ENCODE data around the gene TCF12. TPM values are rescaled to one million over a fixed set of nuclear protein-coding genes. Genes with fewer than 3 reads are reported as not detected.
A peak's percentile ranks its signal among the peaks of the same experiment; 100 is the strongest.

Gene TCF12
- polyA plus RNA-seq, 1 donor (not counting 4 experiments of a cell fraction or from before 2014, with no cell fraction given) = 48.3 TPM

DNA sequence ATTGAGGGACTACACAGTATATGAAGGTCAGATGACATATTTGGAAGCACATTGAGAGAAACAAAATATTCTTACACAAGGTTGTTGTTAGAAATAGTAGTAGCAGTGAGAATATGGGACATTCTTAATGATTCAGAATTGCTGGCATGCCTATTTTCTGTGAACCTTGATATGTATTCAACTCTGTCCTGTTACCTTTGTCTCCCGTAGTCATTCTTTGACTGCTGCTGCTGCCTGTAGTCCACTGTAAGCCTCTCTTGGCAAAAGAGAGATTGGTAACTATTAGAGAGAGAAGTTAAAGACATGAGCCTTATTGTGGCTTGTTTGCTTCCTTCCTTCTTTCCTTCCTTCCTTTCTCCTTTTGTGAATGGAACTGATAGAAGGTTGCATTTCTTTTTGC lies 64.5 kb downstream of the TCF12 start:
- no peak for TF ChIP-seq EZH2 (IDR thresholded peaks at IDR 0.05; ENCODE audit: low read length)
- TF ChIP-seq, protein P1, sequence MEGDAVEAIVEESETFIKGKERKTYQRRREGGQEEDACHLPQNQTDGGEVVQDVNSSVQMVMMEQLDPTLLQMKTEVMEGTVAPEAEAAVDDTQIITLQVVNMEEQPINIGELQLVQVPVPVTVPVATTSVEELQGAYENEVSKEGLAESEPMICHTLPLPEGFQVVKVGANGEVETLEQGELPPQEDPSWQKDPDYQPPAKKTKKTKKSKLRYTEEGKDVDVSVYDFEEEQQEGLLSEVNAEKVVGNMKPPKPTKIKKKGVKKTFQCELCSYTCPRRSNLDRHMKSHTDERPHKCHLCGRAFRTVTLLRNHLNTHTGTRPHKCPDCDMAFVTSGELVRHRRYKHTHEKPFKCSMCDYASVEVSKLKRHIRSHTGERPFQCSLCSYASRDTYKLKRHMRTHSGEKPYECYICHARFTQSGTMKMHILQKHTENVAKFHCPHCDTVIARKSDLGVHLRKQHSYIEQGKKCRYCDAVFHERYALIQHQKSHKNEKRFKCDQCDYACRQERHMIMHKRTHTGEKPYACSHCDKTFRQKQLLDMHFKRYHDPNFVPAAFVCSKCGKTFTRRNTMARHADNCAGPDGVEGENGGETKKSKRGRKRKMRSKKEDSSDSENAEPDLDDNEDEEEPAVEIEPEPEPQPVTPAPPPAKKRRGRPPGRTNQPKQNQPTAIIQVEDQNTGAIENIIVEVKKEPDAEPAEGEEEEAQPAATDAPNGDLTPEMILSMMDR (optimal IDR thresholded peaks at IDR 0.05 in 1 of 3, IDR thresholded peaks at IDR 0.05 in 1 of 3, conservative IDR thresholded peaks at IDR 0.05 in 1 of 3; ENCODE audit: extremely low read depth in 1 of 3, insufficient read depth in 2 of 3, low read length in 3 of 3) = no peak
- Histone ChIP-seq H3K9me3 (ENCODE audit: control insufficient read depth, low read depth, low read length) (no peaks in the 10 kb centered on the region), H3K4me3 (ENCODE audit: control insufficient read depth in 2 of 3, extremely low read depth in 1 of 3, insufficient read depth in 2 of 3, low read depth in 1 of 3, low read length in 3 of 3) (no peak overlapping the region), H2AFZ (ENCODE audit: control insufficient read depth, low read length) (no peak overlapping the region), H3K27me3 (ENCODE audit: control insufficient read depth, extremely low read depth, insufficient read depth, low read length) (no peaks in the 10 kb centered on the region), H3K4me2 (ENCODE audit: control insufficient read depth, extremely low read depth, insufficient read depth, low read depth, low read length) (no peak overlapping the region), H3K9ac (ENCODE audit: control insufficient read depth, extremely low read depth, insufficient read depth, low read length) (no peak overlapping the region), H3K27ac (ENCODE audit: control insufficient read depth, insufficient read depth, low read length) (no peak overlapping the region), H4K20me1 (ENCODE audit: control insufficient read depth, extremely low read depth, insufficient read depth, low read length) (no peaks in the 10 kb centered on the region), H3K9me1 (ENCODE audit: control insufficient read depth, extremely low read depth, insufficient read depth, low read length) (no peaks in the 10 kb centered on the region), H3K79me2 (ENCODE audit: control insufficient read depth, insufficient read depth, low read length) (peaks cover 76% of the 10 kb centered on the region), H3K36me3 (ENCODE audit: control insufficient read depth in 2 of 2, extremely low read depth in 1 of 2, insufficient read depth in 2 of 2, low read length in 2 of 2) (no peaks in the 10 kb centered on the region), H3K4me1 (ENCODE audit: control insufficient read depth, extremely low read depth, insufficient read depth, low read length) (peaks cover 33% of the 10 kb centered on the region)
- DNase-seq (ENCODE audit: low read depth, low spot score) (no peak), FAIRE-seq (no peak)
- dilution Hi-C loops (cut with MboI; ENCODE audit: extremely low pct_ligation_motif_present, low sequenced_read_pairs) = no loop called here

DNA sequence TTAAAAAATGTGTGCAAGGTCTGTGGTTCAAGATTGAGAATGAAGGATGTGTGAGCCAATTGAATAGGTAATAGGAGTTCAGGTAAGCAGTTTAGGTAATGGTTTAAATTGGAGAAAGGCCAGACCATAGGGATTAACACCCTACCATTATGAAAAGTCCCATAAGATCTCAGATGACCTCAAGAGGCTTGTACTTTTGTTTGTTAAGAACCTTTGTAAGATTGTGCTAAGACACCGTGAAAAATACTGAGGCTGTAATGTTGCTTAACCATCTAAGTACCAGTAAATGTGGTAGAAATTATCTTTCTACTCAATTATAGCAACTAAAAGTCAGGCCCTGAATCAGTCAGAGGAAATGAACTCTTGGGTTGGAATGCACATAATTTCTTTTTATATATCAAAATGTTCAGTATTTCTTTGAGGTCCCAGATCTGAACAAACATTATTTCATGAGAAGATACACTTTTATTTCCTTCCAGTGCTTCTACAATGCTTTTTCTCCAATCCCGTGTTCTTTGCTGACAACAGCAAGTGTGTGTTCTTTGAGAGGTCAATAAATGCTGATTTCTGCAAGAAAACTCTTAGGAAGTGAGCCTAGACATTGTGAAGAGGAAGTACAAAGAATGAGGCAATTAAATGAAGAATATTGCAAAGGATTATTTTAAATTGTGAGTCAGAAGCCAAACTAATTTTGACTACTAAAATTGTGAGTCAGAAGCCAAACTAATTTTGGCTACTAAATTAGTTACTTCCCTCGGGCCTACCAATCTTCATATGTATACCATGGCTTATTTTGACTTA lies 66.4 kb downstream of the TCF12 start:
- no peak for FAIRE-seq
- H3K4me1 ChIP-seq (ENCODE audit: control insufficient read depth, extremely low read depth, insufficient read depth, low read length) = peaks cover 22% of the 10 kb centered on the region
- peak overlapping the region; percentile 59 for H3K27ac ChIP-seq (ENCODE audit: control insufficient read depth, insufficient read depth, low read length)
- no peaks in the 10 kb centered on the region for H3K9me3 ChIP-seq (ENCODE audit: control insufficient read depth, low read depth, low read length)
- dilution Hi-C loops (cut with MboI; ENCODE audit: extremely low pct_ligation_motif_present, low sequenced_read_pairs) = no loop called here
- H2AFZ ChIP-seq (ENCODE audit: control insufficient read depth, low read length) = no peak overlapping the region
- no peak overlapping the region for H3K4me3 ChIP-seq (ENCODE audit: control insufficient read depth in 2 of 3, extremely low read depth in 1 of 3, insufficient read depth in 2 of 3, low read depth in 1 of 3, low read length in 3 of 3)
- no peak overlapping the region for H3K9ac ChIP-seq (ENCODE audit: control insufficient read depth, extremely low read depth, insufficient read depth, low read length)
- H3K79me2 ChIP-seq (ENCODE audit: control insufficient read depth, insufficient read depth, low read length) = peaks cover 80% of the 10 kb centered on the region
- H4K20me1 ChIP-seq (ENCODE audit: control insufficient read depth, extremely low read depth, insufficient read depth, low read length) = no peaks in the 10 kb centered on the region
- no peak for DNase-seq (ENCODE audit: low read depth, low spot score)
- no peaks in the 10 kb centered on the region for H3K9me1 ChIP-seq (ENCODE audit: control insufficient read depth, extremely low read depth, insufficient read depth, low read length)
- H3K36me3 ChIP-seq (ENCODE audit: control insufficient read depth in 2 of 2, extremely low read depth in 1 of 2, insufficient read depth in 2 of 2, low read length in 2 of 2) = no peaks in the 10 kb centered on the region
- H3K4me2 ChIP-seq (ENCODE audit: control insufficient read depth, extremely low read depth, insufficient read depth, low read depth, low read length) = peak overlapping the region; percentile 59
- H3K27me3 ChIP-seq (ENCODE audit: control insufficient read depth, extremely low read depth, insufficient read depth, low read length) = no peaks in the 10 kb centered on the region
- TF ChIP-seq, protein P1 (optimal IDR thresholded peaks at IDR 0.05 in 1 of 3, IDR thresholded peaks at IDR 0.05 in 1 of 3, conservative IDR thresholded peaks at IDR 0.05 in 1 of 3; ENCODE audit: extremely low read depth in 1 of 3, insufficient read depth in 2 of 3, low read length in 3 of 3) = no peak
- TF ChIP-seq EZH2 (IDR thresholded peaks at IDR 0.05; ENCODE audit: low read length) = no peak

Measured in keratinocyte (primary cell).